ENCODE data around the gene WFS1.

- TF ChIP-seq TEAD4 (IDR thresholded peaks at IDR 0.05) (no peak), TAF1 (IDR thresholded peaks at IDR 0.05; ENCODE audit: low read depth) (no peak), REST (IDR thresholded peaks at IDR 0.05; ENCODE audit: low read depth) (no peak), MAX (IDR thresholded peaks at IDR 0.05) (no peak), YY1 (IDR thresholded peaks at IDR 0.05; ENCODE audit: low read depth) (no peak), EP300 (IDR thresholded peaks at IDR 0.05; ENCODE audit: borderline replicate concordance) (no peak), RAD21 (IDR thresholded peaks at IDR 0.05; ENCODE audit: low read depth) (no peak), EGR1 (IDR thresholded peaks at IDR 0.05) (no peak), ZBTB7A (IDR thresholded peaks at IDR 0.05; ENCODE audit: low read depth) (no peak), USF1 (IDR thresholded peaks at IDR 0.05) (no peak), NFIC (IDR thresholded peaks at IDR 0.05) (no peak), FOXM1 (IDR thresholded peaks at IDR 0.05; ENCODE audit: borderline replicate concordance, low read depth) (no peak), CEBPB (IDR thresholded peaks at IDR 0.05) (no peak), TCF12 (IDR thresholded peaks at IDR 0.05; ENCODE audit: low read depth) (no peak)
These were observed 36.6 kb downstream of the WFS1 start for GRCh38 chr4:6306299-6306698.
